ENCODE data around the gene EPAS1.

- TF ChIP-seq EZH2 (IDR thresholded peaks at IDR 0.05; ENCODE audit: insufficient read depth, poor library complexity, severe bottlenecking) = no peak
- no peak for TF ChIP-seq EZH2phosphoT487 (IDR thresholded peaks at IDR 0.05; ENCODE audit: insufficient read depth, low read depth)
These were observed 72.6 kb downstream of the EPAS1 start for GRCh38 chr2:46369783-46370182.
